ENCODE results near the gene CNTN5. TPM values are rescaled to one million over a fixed set of nuclear protein-coding genes. Genes with fewer than 3 reads are reported as not detected.

Gene CNTN5
- total and polyA plus RNA-seq, 10 of the 15 experiments (the other 5 are each of a cell fraction or from before 2014, with no cell fraction given) = 0.01 TPM; not detected in 9

DNA sequence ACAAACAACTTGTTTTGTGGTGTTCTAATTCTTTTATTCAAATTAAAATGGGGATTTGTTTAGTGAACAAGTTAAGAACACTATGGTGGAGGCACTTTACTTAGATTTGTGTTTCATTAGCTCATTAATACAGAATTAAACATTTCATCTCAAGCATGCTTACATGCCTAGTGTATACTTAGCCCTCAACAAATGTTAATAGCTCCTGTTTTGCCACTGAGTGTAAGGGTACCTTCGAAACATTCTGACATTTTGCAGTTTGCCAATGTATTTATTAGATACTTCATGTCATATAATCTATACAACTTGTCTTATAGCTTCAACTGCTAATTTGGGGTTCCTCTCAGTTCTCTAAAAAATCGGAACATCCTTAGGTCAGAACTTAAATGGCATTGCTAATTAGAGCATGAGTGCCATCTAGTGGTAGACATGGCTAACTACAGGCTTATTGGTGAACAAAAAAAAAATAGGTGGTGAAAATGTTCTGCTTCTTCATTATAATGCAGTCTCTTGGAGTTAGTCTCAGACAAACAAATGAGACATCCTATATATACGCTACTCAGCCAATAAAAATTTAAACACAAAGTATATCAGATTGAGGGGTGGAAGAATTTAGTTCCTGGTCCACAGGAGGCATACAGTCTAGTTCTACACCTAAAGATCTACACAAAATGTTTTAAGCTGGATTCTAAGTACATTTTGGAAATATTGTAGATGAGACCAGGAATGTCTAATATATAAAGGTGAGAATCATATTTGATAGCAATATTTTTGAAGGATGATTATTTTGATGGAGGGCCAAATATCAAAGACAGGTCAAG, 4.9 kb upstream of the CNTN5 start (continued):
- TF ChIP-seq, protein P1, sequence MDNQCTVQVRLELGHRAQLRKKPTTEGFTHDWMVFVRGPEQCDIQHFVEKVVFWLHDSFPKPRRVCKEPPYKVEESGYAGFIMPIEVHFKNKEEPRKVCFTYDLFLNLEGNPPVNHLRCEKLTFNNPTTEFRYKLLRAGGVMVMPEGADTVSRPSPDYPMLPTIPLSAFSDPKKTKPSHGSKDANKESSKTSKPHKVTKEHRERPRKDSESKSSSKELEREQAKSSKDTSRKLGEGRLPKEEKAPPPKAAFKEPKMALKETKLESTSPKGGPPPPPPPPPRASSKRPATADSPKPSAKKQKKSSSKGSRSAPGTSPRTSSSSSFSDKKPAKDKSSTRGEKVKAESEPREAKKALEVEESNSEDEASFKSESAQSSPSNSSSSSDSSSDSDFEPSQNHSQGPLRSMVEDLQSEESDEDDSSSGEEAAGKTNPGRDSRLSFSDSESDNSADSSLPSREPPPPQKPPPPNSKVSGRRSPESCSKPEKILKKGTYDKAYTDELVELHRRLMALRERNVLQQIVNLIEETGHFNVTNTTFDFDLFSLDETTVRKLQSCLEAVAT (IDR thresholded peaks at IDR 0.05) = no peak
- no peak for TF ChIP-seq POU2F2 (IDR thresholded peaks at IDR 0.05; ENCODE audit: borderline replicate concordance, low read depth, low read length)
- no peak for TF ChIP-seq RB1 (IDR thresholded peaks at IDR 0.05; ENCODE audit: borderline replicate concordance)
- no peak for TF ChIP-seq FOXM1 (IDR thresholded peaks at IDR 0.05; ENCODE audit: low read depth, low read length)
- TF ChIP-seq PML (IDR thresholded peaks at IDR 0.05; ENCODE audit: low read length) = no peak
- no peak for TF ChIP-seq NR2F1 (conservative IDR thresholded peaks at IDR 0.05)
- TF ChIP-seq, protein P2, sequence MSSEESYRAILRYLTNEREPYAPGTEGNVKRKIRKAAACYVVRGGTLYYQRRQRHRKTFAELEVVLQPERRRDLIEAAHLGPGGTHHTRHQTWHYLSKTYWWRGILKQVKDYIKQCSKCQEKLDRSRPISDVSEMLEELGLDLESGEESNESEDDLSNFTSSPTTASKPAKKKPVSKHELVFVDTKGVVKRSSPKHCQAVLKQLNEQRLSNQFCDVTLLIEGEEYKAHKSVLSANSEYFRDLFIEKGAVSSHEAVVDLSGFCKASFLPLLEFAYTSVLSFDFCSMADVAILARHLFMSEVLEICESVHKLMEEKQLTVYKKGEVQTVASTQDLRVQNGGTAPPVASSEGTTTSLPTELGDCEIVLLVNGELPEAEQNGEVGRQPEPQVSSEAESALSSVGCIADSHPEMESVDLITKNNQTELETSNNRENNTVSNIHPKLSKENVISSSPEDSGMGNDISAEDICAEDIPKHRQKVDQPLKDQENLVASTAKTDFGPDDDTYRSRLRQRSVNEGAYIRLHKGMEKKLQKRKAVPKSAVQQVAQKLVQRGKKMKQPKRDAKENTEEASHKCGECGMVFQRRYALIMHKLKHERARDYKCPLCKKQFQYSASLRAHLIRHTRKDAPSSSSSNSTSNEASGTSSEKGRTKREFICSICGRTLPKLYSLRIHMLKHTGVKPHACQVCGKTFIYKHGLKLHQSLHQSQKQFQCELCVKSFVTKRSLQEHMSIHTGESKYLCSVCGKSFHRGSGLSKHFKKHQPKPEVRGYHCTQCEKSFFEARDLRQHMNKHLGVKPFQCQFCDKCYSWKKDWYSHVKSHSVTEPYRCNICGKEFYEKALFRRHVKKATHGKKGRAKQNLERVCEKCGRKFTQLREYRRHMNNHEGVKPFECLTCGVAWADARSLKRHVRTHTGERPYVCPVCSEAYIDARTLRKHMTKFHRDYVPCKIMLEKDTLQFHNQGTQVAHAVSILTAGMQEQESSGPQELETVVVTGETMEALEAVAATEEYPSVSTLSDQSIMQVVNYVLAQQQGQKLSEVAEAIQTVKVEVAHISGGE (CRISPR knock-in tag; IDR thresholded peaks at IDR 0.05) = no peak
- TF ChIP-seq NR2C1 (IDR thresholded peaks at IDR 0.05) = no peak
- TF ChIP-seq BACH1 (IDR thresholded peaks at IDR 0.05; ENCODE audit: borderline replicate concordance) = no peak
- TF ChIP-seq, protein P3, sequence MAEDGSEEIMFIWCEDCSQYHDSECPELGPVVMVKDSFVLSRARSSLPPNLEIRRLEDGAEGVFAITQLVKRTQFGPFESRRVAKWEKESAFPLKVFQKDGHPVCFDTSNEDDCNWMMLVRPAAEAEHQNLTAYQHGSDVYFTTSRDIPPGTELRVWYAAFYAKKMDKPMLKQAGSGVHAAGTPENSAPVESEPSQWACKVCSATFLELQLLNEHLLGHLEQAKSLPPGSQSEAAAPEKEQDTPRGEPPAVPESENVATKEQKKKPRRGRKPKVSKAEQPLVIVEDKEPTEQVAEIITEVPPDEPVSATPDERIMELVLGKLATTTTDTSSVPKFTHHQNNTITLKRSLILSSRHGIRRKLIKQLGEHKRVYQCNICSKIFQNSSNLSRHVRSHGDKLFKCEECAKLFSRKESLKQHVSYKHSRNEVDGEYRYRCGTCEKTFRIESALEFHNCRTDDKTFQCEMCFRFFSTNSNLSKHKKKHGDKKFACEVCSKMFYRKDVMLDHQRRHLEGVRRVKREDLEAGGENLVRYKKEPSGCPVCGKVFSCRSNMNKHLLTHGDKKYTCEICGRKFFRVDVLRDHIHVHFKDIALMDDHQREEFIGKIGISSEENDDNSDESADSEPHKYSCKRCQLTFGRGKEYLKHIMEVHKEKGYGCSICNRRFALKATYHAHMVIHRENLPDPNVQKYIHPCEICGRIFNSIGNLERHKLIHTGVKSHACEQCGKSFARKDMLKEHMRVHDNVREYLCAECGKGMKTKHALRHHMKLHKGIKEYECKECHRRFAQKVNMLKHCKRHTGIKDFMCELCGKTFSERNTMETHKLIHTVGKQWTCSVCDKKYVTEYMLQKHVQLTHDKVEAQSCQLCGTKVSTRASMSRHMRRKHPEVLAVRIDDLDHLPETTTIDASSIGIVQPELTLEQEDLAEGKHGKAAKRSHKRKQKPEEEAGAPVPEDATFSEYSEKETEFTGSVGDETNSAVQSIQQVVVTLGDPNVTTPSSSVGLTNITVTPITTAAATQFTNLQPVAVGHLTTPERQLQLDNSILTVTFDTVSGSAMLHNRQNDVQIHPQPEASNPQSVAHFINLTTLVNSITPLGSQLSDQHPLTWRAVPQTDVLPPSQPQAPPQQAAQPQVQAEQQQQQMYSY (CRISPR knock-in tag; IDR thresholded peaks at IDR 0.05) = no peak
